ENCODE measurements around the gene DNAJC5G. TPM values are rescaled to one million over a fixed set of nuclear protein-coding genes. Genes with fewer than 3 reads are reported as not detected.

The DNAJC5G gene
- total and polyA plus RNA-seq, 2 donors (not counting 1 experiment from before 2014, with no cell fraction given) = not detected

- no peaks in the 10 kb centered on the region for H3K9me3 ChIP-seq (ENCODE audit: control extremely low read depth in 1 of 3, control insufficient read depth in 2 of 3, insufficient read depth in 1 of 3, low read length in 2 of 3)
- H3K27me3 ChIP-seq (replicated peaks in 1 of 4; ENCODE audit: control extremely low read depth in 1 of 4, control insufficient read depth in 3 of 4, insufficient read depth in 4 of 4, low read length in 3 of 4) = no peaks in the 10 kb centered on the region
- H4K20me1 ChIP-seq (ENCODE audit: control insufficient read depth, insufficient read depth, low read length, poor library complexity, severe bottlenecking) = no peaks in the 10 kb centered on the region
- no peak overlapping the region for H3K4me3 Mint-ChIP-seq
- H3K79me2 ChIP-seq (ENCODE audit: control insufficient read depth, insufficient read depth, low read length) = peaks cover 3% of the 10 kb centered on the region
- ATAC-seq (ENCODE audit: low read depth) (no peak), DNase-seq (no peak)
- no peaks in the 10 kb centered on the region for H3K4me1 ChIP-seq (ENCODE audit: control insufficient read depth in 2 of 2, insufficient read depth in 2 of 2, low read length in 2 of 2)
- H3K4me2 ChIP-seq (replicated peaks; ENCODE audit: low read depth, low read length, poor library complexity, severe bottlenecking) = no peak overlapping the region
- POLR2A ChIA-PET = no interaction called here
- intact Hi-C loops (cut with micrococcal nuclease) = no loop called here
- no peaks in the 10 kb centered on the region for H3K4me1 Mint-ChIP-seq
- H3K27ac ChIP-seq (ENCODE audit: low read length in 2 of 2) = no peak overlapping the region
- 96% methylated on average over 6 of the region's 9 CpGs for WGBS (ENCODE audit: insufficient coverage)
- no peaks in the 10 kb centered on the region for H3K9me3 Mint-ChIP-seq (ENCODE audit: insufficient read depth)
- H3K9ac ChIP-seq (ENCODE audit: low read length) = no peak overlapping the region
- H2AFZ ChIP-seq (ENCODE audit: insufficient read depth, low read depth, low read length, poor library complexity, severe bottlenecking) = no peak overlapping the region
- no peak overlapping the region for H3K4me3 ChIP-seq (ENCODE audit: control extremely low read depth in 1 of 5, extremely low read depth in 1 of 5, insufficient read depth in 1 of 5, low read depth in 2 of 5, low read length in 4 of 5)
- CTCF ChIA-PET = no interaction called here
- H3K27me3 Mint-ChIP-seq = no peaks in the 10 kb centered on the region
- H3K27ac Mint-ChIP-seq = no peak overlapping the region
- no peak for TF ChIP-seq EZH2 (IDR thresholded peaks at IDR 0.05; ENCODE audit: borderline replicate concordance, insufficient read depth, low read depth, low read length, poor library complexity, severe bottlenecking)
- no peak for TF ChIP-seq CTCF (IDR thresholded peaks at IDR 0.05)
- H3K36me3 ChIP-seq (replicated peaks in 1 of 2; ENCODE audit: control extremely low read depth in 1 of 2, control insufficient read depth in 1 of 2, extremely low read depth in 1 of 2, insufficient read depth in 2 of 2, low read length in 1 of 2) = peaks cover 7 to 67% of the 10 kb centered on the region in 2 experiments
Measured at GRCh38 chr2:27225526-27225925, 49.7 kb upstream of the DNAJC5G start.

GRCh38 chr2:27227501-27227900, 47.7 kb upstream of the DNAJC5G start:
- no peaks in the 10 kb centered on the region for H3K9me3 ChIP-seq (ENCODE audit: control extremely low read depth in 1 of 3, control insufficient read depth in 2 of 3, insufficient read depth in 1 of 3, low read length in 2 of 3)
- H3K36me3 ChIP-seq (replicated peaks in 1 of 2; ENCODE audit: control extremely low read depth in 1 of 2, control insufficient read depth in 1 of 2, extremely low read depth in 1 of 2, insufficient read depth in 2 of 2, low read length in 1 of 2) = peaks cover 8 to 71% of the 10 kb centered on the region in 2 experiments
- no peak overlapping the region for H3K9ac ChIP-seq (ENCODE audit: low read length)
- H3K27me3 Mint-ChIP-seq = no peaks in the 10 kb centered on the region
- no peak overlapping the region for H3K27ac ChIP-seq (ENCODE audit: low read length in 2 of 2)
- intact Hi-C loops (cut with micrococcal nuclease) = no loop called here
- H2AFZ ChIP-seq (ENCODE audit: insufficient read depth, low read depth, low read length, poor library complexity, severe bottlenecking) = no peak overlapping the region
- no peak overlapping the region for H3K4me3 ChIP-seq (ENCODE audit: control extremely low read depth in 1 of 5, extremely low read depth in 1 of 5, insufficient read depth in 1 of 5, low read depth in 2 of 5, low read length in 4 of 5)
- no peaks in the 10 kb centered on the region for H3K27me3 ChIP-seq (replicated peaks in 1 of 4; ENCODE audit: control extremely low read depth in 1 of 4, control insufficient read depth in 3 of 4, insufficient read depth in 4 of 4, low read length in 3 of 4)
- H3K9me3 Mint-ChIP-seq (ENCODE audit: insufficient read depth) = no peaks in the 10 kb centered on the region
- no peak for ATAC-seq (ENCODE audit: low read depth)
- no peaks in the 10 kb centered on the region for H3K4me1 Mint-ChIP-seq
- ChIA-PET CTCF (no interaction called here), POLR2A (no interaction called here)
- no peaks in the 10 kb centered on the region for H4K20me1 ChIP-seq (ENCODE audit: control insufficient read depth, insufficient read depth, low read length, poor library complexity, severe bottlenecking)
- H3K4me2 ChIP-seq (replicated peaks; ENCODE audit: low read depth, low read length, poor library complexity, severe bottlenecking) = no peak overlapping the region
- TF ChIP-seq EZH2 (IDR thresholded peaks at IDR 0.05; ENCODE audit: borderline replicate concordance, insufficient read depth, low read depth, low read length, poor library complexity, severe bottlenecking) (no peak), CTCF (IDR thresholded peaks at IDR 0.05) (no peak)
- peaks cover 3% of the 10 kb centered on the region for H3K79me2 ChIP-seq (ENCODE audit: control insufficient read depth, insufficient read depth, low read length)
- no peak for DNase-seq
- no peak overlapping the region for H3K27ac Mint-ChIP-seq
- WGBS (ENCODE audit: insufficient coverage) = no CpG with 5 or more reads among the region's 2 CpGs
- H3K4me3 Mint-ChIP-seq = no peak overlapping the region
- H3K4me1 ChIP-seq (ENCODE audit: control insufficient read depth in 2 of 2, insufficient read depth in 2 of 2, low read length in 2 of 2) = no peaks in the 10 kb centered on the region

All from B cell (primary cell).